ENCODE measurements around the gene ABCC10.

GRCh38 chr6:43394982-43395381, 32.4 kb upstream of the ABCC10 start:
- no peak for TF ChIP-seq CTCF (IDR thresholded peaks at IDR 0.05)
- no peak for TF ChIP-seq POLR2A (IDR thresholded peaks at IDR 0.05)
